SU-DHL-6 (cell line): ENCODE data around the gene B4GALT3.

Experiments
- EZH2phosphoT487 ChIP-seq: fragments of 200-600 bp; sonication (generic), shearing (Covaris generic); conservative IDR thresholded peaks from 2 replicates; pipeline ENCODE4 v1.6.1; 2018; ENCODE audit warnings: mild to moderate bottlenecking, antibody characterized with exemption, low read length, moderate library complexity, mixed read lengths
- TF ChIP-seq, protein P1 (sequence below): fragments of 200-600 bp; sonication (generic); IDR thresholded peaks from one replicate; pipeline ENCODE4 v1.5.1; 2017; ENCODE audit warnings: antibody characterized with exemption, mild to moderate bottlenecking, low read length, moderate library complexity; ENCODE audit not compliant: insufficient read depth, poor library complexity, severe bottlenecking

GRCh38 chr1:161130266-161130665, 47.0 kb downstream of the B4GALT3 start:
- TF ChIP-seq EZH2phosphoT487, result no peak
- TF ChIP-seq, protein P1, sequence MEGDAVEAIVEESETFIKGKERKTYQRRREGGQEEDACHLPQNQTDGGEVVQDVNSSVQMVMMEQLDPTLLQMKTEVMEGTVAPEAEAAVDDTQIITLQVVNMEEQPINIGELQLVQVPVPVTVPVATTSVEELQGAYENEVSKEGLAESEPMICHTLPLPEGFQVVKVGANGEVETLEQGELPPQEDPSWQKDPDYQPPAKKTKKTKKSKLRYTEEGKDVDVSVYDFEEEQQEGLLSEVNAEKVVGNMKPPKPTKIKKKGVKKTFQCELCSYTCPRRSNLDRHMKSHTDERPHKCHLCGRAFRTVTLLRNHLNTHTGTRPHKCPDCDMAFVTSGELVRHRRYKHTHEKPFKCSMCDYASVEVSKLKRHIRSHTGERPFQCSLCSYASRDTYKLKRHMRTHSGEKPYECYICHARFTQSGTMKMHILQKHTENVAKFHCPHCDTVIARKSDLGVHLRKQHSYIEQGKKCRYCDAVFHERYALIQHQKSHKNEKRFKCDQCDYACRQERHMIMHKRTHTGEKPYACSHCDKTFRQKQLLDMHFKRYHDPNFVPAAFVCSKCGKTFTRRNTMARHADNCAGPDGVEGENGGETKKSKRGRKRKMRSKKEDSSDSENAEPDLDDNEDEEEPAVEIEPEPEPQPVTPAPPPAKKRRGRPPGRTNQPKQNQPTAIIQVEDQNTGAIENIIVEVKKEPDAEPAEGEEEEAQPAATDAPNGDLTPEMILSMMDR, result no peak
